Stimulated activated CD8-positive, alpha-beta memory T cell treated with anti-CD3 and anti-CD28 coated beads, Interleukin-15, amount 100 ng/mL, for 4 hours (primary cell): ENCODE measurements around the gene RERG.

ENCODE experiments used
- DNase-seq, 2 donors: peaks; one replicate each; pipeline ENCODE4 v3.0.0-alpha.2; 2020; ENCODE audit warnings: low read depth in 2 of 2

Gene RERG

DNA sequence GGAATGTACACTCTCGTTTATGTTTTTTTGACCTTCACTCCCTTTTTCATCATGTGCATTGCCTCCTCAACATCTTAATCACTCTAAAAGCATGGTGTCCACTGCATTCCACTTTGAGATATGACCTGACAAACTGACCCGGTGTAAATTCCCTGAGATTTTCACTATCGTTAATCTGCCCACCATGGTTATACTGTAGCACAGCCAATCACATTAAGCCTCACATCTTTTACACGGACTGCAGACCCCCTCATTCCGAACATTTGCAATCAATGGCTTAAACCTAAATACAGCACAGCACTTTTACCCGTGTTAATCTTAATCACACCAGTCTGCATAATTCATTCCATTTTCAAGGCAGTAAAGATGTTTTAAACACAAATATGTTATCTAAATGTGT lies 2.4 kb downstream of the RERG start:
- no peak for DNase-seq

DNA sequence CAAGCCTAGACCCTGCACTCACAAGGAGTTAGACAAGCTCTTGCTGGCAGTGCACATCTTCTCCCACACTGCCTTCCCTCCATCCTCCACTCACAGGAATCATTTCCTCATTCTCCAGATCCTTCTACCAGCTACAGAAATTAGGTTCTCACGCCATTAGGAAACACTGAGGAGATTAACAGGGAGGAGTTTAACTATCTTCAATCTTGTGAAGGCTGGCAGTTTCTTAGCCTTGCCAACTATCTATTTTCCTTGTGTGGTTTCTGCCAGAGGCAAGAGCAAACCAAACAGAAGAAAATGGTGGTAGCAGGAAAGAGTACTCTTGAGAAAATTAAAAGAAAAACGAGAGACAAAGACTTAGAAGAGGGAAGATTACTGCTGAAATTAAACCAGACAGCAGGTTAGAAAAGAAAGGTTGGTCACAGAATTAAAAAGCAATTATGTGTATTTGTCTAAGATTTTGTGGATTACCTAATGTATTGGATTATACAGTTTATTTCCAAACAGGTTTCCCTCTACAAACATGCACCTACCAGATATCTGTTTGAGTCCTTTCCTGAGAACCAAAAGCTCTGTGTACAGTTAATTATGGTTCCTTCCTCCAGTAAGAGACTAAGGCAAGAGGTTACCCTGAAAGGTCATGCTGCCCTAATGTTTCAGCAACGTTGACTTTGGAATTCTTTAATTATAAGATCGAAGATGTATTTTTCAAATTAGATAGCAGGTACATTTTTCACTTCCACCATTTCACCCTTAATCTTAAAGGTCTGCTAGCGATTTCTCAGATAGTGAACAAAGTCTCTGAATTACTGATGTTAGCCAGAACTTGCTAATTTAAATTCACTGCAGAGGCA lies 5.0 kb downstream of the RERG start:
- no peak for DNase-seq

DNA sequence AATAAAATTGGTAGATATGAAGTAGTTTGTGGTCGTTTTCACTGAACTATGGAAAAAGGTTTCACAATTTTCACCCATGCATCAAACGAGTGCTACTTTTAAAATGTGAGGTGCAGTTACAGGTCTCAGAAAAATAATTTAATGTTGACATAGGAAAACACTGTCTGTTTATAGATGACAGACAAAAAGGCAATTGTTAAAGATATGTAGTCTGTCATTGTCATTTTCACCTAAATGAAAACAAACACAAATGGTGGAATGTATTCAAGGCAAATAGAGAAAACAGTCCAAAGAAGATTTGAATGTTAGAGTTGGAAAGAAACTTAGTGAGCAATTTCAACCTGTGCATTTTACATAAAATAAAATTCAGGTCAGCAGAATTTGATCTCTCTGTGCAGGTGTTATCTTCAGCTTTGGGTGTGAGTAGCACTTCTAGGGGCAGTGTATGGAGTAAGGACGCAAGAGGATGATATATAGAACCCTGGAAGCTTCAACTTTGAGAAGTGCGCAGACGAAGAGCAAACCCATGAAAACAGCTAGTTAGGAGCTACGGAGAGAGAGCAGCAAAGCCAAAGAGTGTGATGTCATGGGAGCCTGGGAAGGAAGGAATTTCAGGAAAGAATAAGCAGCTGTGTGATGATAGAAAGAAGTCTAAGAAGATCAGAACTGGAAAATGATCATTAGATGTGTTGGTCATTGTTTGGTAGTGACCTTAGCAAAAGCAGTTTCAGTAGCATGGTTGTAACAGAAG lies 6.2 kb downstream of the RERG start:
- DNase-seq = no peak

- no peak for DNase-seq
These were observed 8.3 kb downstream of the RERG start for GRCh38 chr12:15212930-15213329.

GRCh38 chr12:15209782-15210181 lies 11.4 kb downstream of the RERG start:
- DNase-seq = no peak

DNA sequence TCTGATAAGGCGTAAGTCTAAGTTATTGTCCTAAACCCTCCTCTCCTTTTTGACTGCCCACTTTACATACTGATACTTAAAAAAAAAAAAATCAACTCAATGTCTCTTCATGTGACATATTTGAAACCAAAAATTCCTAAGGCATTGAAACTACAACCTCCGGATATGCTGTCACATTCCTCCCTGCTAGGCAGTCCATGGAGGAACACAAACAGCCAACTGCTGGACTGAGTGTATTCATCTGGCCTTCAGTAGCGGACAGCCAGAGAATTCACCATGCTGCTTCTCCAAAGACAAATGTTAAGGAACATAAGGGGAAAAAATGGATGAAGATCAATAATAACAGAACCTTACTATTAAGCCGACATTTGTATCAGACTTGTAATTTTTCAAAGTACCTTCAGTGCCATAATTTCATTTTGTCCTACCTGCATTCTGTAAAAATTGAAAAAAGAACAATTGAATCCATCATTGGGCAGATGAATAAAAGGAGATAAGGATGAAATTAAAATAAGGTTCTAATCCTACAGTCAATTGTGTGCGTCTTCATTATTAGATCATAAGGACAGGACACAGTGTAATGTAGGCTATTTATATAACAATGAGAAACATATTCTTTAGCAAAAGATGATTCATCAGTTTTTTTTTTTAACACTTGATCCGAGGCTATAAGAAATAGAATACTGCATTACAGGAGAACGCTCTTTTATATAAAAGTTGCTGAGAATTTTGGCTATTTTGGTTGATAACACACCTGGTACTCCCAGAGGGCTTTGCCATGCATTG lies 12.2 kb downstream of the RERG start:
- no peak for DNase-seq

DNA sequence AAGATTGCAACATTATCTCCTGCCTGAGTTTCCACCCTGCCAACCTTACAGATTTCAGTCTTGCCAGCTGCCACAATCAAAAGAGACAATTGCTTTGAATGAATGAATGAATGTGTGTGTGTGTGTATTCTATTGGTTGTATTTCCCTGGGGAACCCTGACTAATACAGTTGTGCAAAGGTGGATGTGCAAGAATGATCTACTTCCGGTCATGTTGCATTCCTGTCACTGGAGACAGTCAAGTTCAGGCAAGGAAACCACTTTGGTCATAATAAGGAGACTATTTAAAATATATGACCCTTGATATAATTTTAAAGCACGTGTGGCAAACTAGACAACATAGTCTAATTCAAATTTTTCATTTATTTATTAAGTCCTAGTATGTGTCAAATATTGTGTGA lies 13.1 kb downstream of the RERG start:
- no peak for DNase-seq

DNA sequence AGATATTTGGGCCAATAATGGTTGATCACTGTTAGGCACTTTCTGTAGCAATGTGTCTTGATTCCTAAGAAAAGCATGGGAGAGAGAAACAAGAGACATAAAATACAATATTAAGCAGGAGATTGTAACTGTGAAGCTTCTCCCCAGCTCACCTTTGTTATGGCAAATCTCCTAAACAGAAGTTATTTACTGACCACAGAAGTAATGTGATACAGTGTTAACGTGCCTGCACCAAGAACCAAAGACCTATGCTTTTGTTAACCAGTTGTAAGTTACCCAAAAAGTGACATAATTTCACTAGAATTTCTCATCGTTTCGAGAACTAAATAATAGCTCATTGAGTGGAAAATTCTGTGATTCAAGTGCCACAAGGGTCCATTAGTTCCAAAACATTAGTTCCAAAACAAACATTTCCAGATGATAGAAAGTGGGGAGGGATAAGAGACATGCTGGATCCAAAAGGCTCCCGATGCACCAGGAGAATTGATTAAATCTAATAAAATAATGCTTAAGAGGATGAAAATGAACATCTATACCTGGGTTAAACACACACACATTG lies 14.3 kb downstream of the RERG start:
- no peak for DNase-seq

GRCh38 chr12:15206338-15206737 lies 14.9 kb downstream of the RERG start:
- no peak for DNase-seq

DNA sequence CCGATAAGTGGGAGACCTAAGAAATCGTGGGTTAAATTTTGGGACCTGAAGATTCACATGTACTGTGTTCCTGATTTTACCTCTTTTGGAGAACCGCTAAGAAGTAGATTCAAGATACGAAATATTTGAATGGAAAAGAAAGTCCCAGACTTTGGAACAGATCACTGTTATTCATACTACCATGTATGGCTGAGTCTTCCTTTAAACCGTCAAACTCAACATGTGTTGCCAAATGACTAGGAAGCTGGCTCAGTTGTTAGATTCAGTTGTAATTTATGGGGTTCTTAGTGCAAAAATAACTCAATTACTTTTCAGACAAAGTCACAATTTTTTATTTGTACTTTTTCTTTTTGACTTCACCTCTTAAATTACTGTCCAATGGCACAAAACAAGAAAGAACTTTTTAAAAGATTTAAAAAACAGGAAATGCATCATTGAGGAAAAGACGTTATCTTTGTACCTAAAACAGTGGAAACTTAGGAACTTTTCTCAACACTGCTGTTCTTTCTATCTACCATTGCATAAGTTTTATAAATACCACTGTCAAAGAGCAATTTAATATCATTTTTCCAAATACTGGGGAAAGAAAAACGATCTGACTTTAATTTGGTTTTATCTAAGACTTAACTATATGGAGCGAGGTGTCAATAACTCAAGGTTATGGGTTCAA lies 15.7 kb downstream of the RERG start:
- no peak for DNase-seq

DNA sequence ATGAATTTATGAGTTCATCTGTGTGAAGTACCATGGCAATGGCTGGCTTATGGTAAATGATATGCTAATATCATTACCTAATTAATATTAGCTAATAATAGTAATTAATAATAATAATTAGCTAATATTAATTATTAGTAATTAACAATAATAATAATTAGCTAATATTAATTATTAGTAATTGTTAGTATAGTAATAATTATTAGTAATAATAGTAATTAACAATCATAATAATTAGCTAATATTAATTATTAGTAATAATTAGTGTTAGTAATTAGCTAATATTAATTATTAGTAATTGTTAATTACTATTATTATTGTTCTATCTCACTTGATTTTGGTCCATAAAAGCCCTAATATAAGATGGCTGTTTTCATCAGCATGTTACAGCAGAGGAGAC lies 19.8 kb downstream of the RERG start:
- no peak for DNase-seq

DNA sequence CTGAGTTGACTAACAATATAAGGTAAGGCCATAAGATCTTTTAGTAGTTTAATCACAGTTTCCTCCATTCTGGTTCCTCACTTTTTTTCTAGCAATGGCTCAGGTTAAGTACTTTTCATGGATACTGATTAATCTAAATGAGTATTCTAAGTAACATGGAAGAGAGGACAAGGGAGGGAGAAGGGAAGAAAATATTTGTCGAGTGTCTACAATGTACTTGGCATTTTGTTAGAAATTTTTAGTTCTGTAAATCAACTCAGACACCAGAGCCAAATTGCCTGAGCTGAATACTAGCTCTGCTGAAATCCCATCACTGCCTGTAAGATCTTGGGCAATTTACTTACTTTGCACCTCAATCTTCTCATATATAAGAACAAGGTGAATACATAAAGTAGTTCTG lies 20.2 kb downstream of the RERG start:
- DNase-seq = no peak

- DNase-seq = no peak
These were observed 20.6 kb downstream of the RERG start for GRCh38 chr12:15200641-15201040.

- no peak for DNase-seq
These were observed 21.3 kb downstream of the RERG start for GRCh38 chr12:15199930-15200329.

GRCh38 chr12:15196678-15197505 lies 24.3 kb downstream of the RERG start:
- DNase-seq = no peak

DNA sequence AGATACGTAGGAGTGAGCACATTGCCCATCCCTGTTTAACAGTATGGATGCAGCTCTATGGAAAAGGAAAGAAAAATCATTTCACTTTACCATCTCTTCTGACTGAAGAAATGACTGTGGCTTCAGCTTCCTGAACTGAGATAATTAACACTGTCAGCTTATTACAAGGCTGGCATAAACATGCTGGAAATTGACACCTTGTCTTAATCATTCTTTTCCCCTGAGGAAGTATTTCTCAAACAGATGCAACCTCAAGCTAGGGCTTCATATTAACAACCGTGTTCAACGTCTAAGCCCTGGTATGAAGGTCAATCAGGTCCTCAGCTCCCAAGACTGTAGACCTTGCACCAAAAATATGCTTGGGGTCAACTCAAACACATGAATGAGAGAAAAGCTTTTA lies 25.0 kb downstream of the RERG start:
- DNase-seq = no peak

DNA sequence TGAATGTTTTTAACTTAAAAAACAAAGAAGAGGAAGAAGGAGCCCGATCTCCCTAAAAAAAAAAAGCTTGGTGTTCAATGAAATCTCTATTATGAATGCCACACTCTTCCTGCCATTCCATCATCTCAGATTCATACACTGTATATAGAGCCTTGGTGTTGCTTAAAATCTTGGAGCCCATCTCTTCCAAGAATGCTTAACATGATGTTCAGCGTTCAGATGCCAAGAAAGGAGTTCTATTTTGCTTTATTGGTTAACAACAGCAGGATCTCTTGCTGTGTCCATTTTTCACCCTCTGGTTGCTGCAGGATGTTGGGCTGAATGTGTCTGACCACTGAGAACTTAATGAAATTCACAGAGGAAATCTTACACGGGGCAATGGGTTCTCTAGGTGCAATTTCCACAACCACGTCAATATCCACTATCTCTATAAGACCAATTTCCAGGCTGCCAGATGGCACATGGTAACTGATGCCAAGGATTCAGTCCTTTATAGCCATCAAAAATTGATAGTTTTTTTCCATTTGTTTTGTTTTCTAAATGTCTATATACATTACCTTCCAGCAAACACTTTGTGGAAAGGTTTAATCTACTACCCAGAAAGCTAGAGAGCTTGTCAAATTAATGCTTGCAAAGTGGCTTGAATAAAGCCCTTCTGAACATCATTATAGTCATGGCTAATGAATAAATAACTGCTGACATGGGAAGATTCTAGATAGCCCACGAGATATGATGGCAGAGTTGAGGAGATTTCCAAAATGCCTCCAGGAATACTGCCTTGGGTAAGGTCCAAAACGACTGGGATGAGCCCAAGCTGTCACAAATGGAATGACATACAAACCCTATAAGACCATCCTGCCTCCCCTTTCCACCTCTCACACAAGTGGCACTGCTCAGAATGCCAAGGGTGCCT lies 26.5 kb downstream of the RERG start:
- no peak for DNase-seq

GRCh38 chr12:15193946-15194345 lies 27.3 kb downstream of the RERG start:
- DNase-seq = no peak

DNA sequence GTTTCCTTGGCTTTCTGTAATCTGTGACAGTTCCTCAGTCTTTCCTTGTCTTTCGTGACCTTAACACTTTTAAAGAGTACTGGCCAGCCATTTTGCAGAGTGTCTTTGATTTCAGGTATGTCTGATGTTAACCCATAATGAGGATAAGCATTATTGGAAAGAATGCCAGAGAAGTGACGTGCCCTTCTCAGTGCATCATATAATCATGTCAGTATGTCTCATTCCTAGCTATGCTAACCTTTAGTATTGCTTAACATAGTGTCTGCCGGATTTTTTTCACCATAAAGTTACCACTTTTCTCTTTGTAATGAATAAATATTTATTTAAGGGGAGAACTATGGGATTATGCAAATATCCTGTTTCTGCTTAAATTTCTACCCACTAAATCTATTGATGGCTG lies 28.5 kb downstream of the RERG start:
- DNase-seq = no peak

GRCh38 chr12:15188127-15188526 lies 33.1 kb downstream of the RERG start:
- no peak for DNase-seq
